ENCODE measurements around the gene CRPPA. TPM values are rescaled to one million over a fixed set of nuclear protein-coding genes. Genes with fewer than 3 reads are reported as not detected.
"Not testable (repeated sequence)": the region's sequence is repeated elsewhere in the genome, so short reads cannot be mapped to it uniquely, and the experiment has no call there.

Gene CRPPA
- total and polyA plus RNA-seq, 12 donors: 0.57 to 4.2 (median 2.8) TPM

DNA sequence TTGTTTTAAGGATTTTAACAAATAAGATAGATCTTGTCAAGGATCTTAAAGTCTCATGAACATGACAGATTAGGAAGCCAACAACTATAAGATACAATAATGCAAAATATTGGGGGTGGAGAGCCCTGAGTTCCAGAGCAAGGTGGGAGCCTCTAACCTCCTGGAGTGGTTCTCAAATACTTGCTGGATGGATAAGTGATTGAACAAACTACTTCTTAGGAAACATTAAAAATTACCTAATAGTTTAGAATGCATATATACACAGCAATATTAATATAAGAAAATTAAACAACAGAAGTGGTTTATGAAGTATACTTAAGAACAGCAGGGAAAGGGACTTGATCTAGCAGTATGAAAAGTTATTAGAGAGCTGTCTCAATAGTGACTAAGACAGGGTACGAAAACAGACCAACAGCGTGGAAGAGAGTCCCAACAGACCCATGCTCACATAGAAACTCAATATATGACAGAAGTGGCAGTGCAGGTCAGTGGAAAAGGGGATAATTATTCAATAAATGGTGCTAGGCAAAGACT lies 28.3 kb downstream of the CRPPA start:
- WGBS, 4 donors: 93 to 98% (median 95%) methylated on average over 2 of the region's 2 CpGs
- no peaks in the 10 kb centered on the region for H3K27me3 ChIP-seq
- H3K9me3 ChIP-seq (replicated peaks in 1 of 3): no peaks in the 10 kb centered on the region
- no peak overlapping the region for H3K4me3 ChIP-seq
- H3K27ac ChIP-seq: no peak overlapping the region
- no peak for TF ChIP-seq POLR2A (IDR thresholded peaks at IDR 0.05)
- TF ChIP-seq, protein P1, sequence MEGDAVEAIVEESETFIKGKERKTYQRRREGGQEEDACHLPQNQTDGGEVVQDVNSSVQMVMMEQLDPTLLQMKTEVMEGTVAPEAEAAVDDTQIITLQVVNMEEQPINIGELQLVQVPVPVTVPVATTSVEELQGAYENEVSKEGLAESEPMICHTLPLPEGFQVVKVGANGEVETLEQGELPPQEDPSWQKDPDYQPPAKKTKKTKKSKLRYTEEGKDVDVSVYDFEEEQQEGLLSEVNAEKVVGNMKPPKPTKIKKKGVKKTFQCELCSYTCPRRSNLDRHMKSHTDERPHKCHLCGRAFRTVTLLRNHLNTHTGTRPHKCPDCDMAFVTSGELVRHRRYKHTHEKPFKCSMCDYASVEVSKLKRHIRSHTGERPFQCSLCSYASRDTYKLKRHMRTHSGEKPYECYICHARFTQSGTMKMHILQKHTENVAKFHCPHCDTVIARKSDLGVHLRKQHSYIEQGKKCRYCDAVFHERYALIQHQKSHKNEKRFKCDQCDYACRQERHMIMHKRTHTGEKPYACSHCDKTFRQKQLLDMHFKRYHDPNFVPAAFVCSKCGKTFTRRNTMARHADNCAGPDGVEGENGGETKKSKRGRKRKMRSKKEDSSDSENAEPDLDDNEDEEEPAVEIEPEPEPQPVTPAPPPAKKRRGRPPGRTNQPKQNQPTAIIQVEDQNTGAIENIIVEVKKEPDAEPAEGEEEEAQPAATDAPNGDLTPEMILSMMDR (IDR thresholded peaks at IDR 0.05): no peak
- intact Hi-C loops (cut with DNase I): no loop called here
- no peak for DNase-seq
- no peaks in the 10 kb centered on the region for H3K4me1 ChIP-seq (replicated peaks in 1 of 2)
- H3K36me3 ChIP-seq (replicated peaks in 1 of 2): no peaks in the 10 kb centered on the region

DNA sequence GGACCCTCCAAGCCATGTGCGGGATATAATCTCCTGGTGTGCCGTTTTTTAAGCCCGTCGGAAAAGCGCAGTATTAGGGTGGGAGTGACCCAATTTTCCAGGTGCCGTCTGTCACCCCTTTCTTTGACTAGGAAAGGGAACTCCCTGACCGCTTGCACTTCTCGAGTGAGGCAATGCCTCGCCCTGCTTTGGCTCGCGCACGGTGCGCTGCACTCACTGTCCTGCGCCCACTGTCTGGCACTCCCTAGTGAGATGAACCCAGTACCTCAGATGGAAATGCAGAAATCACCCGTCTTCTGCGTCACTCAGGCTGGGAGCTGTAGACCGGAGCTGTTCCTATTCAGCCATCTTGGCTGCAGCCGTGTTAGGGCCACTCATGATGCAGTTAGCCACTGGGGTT lies 37.6 kb downstream of the CRPPA start:
- H3K4me1 ChIP-seq (replicated peaks in 1 of 2); DNase-seq; intact Hi-C loops (cut with DNase I); H3K27ac ChIP-seq; H3K27me3 ChIP-seq; H3K4me3 ChIP-seq; H3K9me3 ChIP-seq (replicated peaks in 1 of 3); H3K36me3 ChIP-seq (replicated peaks in 1 of 2): not testable (repeated sequence)
- 96 to 98% (median 97%) methylated on average over 17 to 18 of the region's 18 CpGs for WGBS, 4 donors

DNA sequence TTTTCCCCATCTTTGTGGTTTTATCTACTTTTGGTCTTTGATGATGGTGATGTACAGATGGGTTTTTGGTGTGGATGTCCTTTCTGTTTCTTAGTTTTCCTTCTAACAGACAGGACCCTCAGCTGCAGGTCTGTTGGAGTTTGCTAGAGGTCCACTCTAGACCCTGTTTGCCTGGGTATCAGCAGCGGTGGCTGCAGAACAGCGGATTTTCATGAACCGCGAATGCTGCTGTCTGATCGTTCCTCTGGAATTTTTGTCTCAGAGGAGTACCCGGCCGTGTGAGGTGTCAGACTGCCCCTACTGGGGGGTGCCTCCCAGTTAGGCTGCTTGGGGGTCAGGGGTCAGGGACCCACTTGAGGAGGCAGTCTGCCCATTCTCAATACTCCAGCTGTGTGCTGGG lies 38.2 kb downstream of the CRPPA start:
- 94 to 100% (median 95%) methylated on average over 1 to 7 of the region's 7 CpGs; no CpG with 5 or more reads in 1 of the 4 donors for WGBS, 4 donors
- DNase-seq; H3K27ac ChIP-seq; H3K36me3 ChIP-seq (replicated peaks in 1 of 2); intact Hi-C loops (cut with DNase I); H3K9me3 ChIP-seq (replicated peaks in 1 of 3); H3K4me1 ChIP-seq (replicated peaks in 1 of 2); H3K27me3 ChIP-seq; H3K4me3 ChIP-seq: not testable (repeated sequence)

Small RNA genes within 50 kb of the gene (small RNA-seq; reads per million reads assigned to genes)
- 0 reads per million in 2 donors for gene AC005014.3

Other genes with a start within 250 kb of the CRPPA start
- gene SOSTDC1, start 44.2 kb upstream of the CRPPA start, total RNA-seq: 1 to 10 TPM in 1 of 9 donors, under 1 TPM in 4, not detected in 4; 0.11 to 1.2 (median 0.27) TPM
- under 1 TPM; 0.13 to 0.16 (median 0.13) TPM for gene SOSTDC1, start 44.2 kb upstream of the CRPPA start, polyA plus RNA-seq
- gene LRRC72, start 105.3 kb upstream of the CRPPA start, total RNA-seq: not detected
- not detected for gene LRRC72, start 105.3 kb upstream of the CRPPA start, polyA plus RNA-seq
- gene ANKMY2, start 224.2 kb upstream of the CRPPA start, total RNA-seq: 10 to 100 TPM in 8 of 9 donors, 1 to 10 TPM in 1; 9.3 to 45.3 (median 16.9) TPM
- 10 to 100 TPM in 1 of 3 donors, 1 to 10 TPM in 2; 5.4 to 20.0 (median 7.0) TPM for gene ANKMY2, start 224.2 kb upstream of the CRPPA start, polyA plus RNA-seq
- gene BZW2, start 224.6 kb upstream of the CRPPA start, total RNA-seq: 10 to 100 TPM; 18.5 to 46.5 (median 34.3) TPM
- 10 to 100 TPM; 11.1 to 43.0 (median 19.7) TPM for gene BZW2, start 224.6 kb upstream of the CRPPA start, polyA plus RNA-seq

Measured in adrenal gland (tissue), 12 donors.